GM21360 (cell line): ENCODE data around the gene RHOT2.

Experiments used
- ATAC-seq: cut with Tn5 transposase; IDR thresholded peaks from one replicate; pipeline ENCODE4 v1.9.1; 2021; ENCODE audit warnings: mild to moderate bottlenecking, moderate library complexity; ENCODE audit not compliant: unreplicated experiment

The RHOT2 gene

GRCh38 chr16:647173-647902 is 20.6 kb upstream of the RHOT2 start:
- no peak for ATAC-seq

GRCh38 chr16:648071-648780 is 19.7 kb upstream of the RHOT2 start:
- ATAC-seq, result no peak

DNA sequence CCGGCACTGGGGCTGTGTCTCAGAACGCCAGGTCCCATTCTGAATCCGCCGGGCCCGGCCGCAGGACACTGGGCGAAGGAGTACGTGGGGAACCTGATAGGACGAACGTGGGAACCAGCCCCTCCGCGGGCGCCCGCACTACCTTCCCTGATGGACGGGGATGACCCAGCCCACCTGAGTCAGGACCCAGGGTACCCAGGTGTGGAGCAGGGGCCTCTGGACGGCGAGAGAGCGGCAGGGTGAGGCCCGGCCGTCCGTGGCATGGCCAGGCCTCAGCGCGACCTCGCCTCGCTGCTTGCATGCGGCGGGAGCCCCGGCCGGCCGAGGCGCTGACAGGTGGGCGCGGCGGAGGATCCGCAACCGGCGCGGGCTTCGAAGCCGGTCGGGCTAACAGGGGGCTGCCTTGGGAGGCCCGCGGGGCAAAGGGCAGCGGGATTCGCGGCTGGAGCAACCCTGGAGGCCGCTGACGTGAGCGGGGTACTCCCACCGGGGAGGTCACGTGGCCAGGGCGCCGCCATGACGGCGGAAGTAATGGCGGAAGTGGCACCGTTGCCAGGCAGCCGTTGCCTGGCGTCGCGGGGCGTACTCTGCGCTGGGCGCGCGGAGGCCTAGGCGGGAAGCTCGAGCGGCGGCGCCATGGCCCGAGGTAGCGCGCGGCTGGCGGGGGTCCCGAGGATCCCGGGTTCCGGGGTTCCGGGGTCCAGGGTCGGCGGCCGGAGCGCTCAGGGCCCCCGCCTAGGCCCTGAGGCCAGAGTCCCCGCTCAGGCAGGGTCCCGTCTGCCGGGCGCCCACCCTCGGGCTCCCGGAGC is 18.9 kb upstream of the RHOT2 start, which contains the start of gene WDR90:
Gene WDR90 (plus strand): TSS at position 585 of the 809 bp plus-strand sequence. CDS start 52 bp downstream, at position 637.
- peak; percentile 69 for ATAC-seq

GRCh38 chr16:649631-650030 is 18.3 kb upstream of the RHOT2 start:
- no peak for ATAC-seq

- ATAC-seq, result no peak
Observed at GRCh38 chr16:651844-652243, 16.1 kb upstream of the RHOT2 start.

DNA sequence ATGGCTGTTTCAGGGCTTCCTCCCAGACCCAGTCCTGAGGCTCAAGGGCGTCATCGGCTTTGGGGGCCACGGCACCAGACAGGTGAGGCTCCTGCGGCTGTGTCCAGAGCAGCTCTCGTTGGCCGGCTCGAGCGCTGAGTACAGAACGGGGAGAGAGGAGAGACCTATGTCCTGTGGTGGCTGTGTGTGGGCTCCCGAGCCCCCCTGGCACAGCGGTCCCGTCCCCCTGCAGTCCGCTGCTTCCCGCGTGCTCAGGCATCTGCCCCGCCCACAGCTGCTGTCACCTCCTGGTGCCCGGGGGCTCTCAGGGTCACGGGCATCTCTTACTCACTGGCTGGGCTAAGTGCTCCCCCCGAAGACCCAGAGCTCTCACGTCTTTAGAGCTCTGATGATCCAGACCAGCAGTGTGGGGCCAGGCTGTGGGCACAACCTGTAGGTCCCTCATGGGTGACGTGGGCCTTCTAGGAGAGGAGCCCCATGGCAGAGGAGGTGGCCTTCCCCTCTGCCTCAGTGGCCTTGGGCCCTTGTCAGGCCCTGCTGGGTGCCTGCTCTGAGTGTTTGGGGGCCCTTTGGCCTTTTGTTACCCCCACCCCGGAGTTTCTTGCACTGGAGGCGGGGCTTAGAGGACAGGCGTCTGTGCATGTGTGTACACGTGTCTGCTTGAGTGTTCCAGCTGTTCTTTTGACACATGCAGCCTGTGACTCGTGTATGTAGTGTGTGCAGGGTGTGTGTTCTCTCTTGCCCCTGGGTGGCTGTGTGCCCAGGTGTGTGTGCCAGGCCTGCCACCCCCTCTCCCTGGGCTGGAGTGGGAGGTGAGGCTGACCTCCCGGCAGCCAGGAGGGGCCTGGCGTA is 15.3 kb upstream of the RHOT2 start:
- no peak for ATAC-seq

- no peak for ATAC-seq
Observed at GRCh38 chr16:654034-654433, 13.9 kb upstream of the RHOT2 start.

DNA sequence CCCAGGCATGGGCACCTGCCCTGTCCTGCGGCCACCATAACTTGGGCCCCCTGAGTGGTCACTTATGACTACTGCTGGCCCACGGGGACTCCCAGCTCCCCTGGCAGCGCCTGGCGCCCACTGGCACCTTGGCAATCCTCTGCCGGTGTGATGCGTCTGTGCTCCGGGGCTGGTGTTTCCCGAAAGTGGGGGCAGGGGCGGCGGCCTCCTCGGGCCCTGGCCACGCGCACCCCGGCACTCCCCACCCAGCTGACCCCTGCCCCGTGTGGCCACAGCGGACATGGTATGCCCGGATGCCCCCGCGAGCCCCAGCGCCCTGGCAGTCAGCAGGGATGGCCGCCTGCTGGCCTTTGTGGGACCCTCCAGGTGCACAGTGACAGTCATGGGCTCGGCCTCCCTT is 10.4 kb upstream of the RHOT2 start:
- ATAC-seq, result no peak

GRCh38 chr16:658679-659571 is 9.0 kb upstream of the RHOT2 start:
- no peak for ATAC-seq

- no peak for ATAC-seq
Observed at GRCh38 chr16:659618-660017, 8.3 kb upstream of the RHOT2 start.

- ATAC-seq, result no peak
Observed at GRCh38 chr16:660132-660458, 7.8 kb upstream of the RHOT2 start.

- peak; percentile 50 for ATAC-seq
Observed at GRCh38 chr16:660459-661183, 7.3 kb upstream of the RHOT2 start.

- ATAC-seq, result no peak
Observed at GRCh38 chr16:661184-661821, 6.6 kb upstream of the RHOT2 start.

DNA sequence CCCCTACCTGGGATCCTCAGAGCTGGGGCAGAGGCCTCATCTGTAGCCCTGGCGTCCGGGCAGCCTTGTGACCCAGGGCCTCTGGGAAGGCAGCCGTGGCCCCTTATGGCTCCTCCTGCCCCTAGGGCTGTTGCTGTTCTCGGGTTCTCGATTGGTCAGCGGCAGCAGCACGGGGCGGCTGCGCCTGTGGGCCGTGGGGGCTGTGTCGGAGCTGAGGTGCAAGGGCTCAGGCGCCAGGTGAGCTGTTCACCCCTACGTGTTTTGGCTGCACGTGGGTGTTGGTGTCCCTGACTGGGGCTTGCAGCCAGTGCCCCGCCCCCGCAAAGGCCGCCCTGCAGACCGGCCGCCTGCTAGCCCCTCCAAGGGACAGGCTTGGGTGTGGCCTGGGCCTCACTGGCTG is 5.8 kb upstream of the RHOT2 start:
- no peak for ATAC-seq

DNA sequence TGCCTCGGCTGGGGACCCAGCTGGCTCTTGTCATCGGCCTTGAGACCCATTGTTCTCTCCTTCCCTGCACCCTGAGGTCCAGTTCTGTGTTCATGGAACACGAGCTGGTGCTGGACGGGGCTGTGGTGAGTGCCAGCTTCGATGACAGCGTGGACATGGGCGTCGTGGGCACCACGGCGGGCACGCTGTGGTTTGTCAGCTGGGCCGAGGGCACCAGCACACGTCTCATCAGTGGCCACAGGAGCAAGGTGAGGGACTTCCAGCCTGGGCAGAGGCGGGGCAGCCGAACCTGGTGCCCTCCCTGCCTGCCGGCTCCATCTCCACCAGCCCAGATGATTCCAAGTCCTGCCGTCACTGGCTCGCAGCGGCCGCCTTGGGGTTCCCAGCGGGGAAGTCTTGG is 5.3 kb upstream of the RHOT2 start:
- ATAC-seq, result no peak

DNA sequence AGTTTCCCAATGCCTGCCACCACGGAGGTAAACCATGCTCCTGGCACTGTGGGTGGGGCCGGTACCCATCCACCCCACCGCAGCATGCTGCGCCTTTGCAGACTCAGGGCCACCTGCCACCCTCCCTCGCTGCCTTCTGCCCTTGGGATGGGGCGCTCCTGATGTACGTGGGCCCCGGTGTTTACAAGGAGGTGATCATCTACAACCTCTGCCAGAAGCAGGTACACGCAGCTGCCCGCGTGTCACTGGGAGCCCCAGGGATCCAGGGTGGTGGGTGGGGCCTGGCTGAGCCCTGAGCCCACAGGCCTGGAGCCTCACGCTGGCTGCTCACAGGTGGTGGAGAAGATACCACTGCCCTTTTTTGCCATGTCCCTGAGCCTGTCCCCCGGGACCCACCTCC is 1.4 kb upstream of the RHOT2 start:
- no peak for ATAC-seq

GRCh38 chr16:667113-667779 is 686 bp upstream of the RHOT2 start:
- ATAC-seq, result no peak

DNA sequence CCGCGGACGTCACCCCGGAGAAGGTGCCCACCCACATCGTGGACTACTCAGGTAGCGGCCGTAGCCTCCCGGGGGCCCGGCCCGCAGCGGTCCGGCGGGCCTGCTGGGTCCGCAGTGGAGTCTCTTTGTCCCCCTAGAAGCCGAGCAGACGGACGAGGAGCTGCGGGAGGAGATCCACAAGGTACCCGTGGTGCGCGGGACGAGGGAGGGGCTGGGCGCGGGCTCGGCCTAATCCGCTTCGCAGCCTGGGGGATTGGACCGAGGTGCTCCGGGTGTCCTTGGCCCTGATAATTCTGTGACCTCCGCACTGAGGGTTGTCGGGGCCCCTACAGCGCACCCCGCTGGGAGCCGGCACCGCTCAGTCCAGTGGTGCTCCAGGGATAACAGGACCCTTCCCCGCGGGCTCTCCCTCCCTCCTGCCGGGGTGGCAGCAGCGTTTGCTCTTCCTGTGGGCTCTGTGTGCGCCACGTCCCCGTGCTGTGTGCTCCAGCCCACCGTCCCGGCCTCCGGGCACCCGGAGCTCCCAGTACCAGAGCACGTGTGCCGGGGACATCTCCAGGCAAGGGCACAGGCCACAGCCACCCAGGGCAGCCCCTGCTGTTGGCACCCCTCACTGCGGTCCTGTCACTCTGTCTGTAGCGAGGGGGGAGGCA is 713 bp downstream of the RHOT2 start:
- ATAC-seq, result no peak
